Thyroid gland (tissue), 4 donors: ENCODE results near the gene ATP13A3. TPM values are rescaled to one million over a fixed set of nuclear protein-coding genes. Genes with fewer than 3 reads are reported as not detected.

ENCODE experiments used
- DNase-seq, 2 donors: peaks; one replicate each; pipeline ENCODE4 v3.0.0-alpha.2; 2019
- H3K27ac ChIP-seq, 3 donors: fragments of 200-600 bp; sonication (generic); 1 replicate in 2 of 3; 2 replicates in 1 of 3; pipeline ENCODE4 v1.5.1; 2016 to 2019; ENCODE audit warnings: mild to moderate bottlenecking in 1 of 3, moderate library complexity in 1 of 3
- H3K27me3 ChIP-seq: fragments of 200-600 bp; sonication (generic); one replicate; pipeline ENCODE4 v1.5.1; 2019
- H3K36me3 ChIP-seq, 2 donors: fragments of 200-600 bp; sonication (generic); one replicate each; pipeline ENCODE4 v1.5.1; 2016 to 2019
- H3K4me1 ChIP-seq, 2 donors: fragments of 200-600 bp; sonication (generic); one replicate each; pipeline ENCODE4 v1.5.1; 2017 to 2019
- H3K4me3 ChIP-seq, 3 donors: fragments of 200-600 bp; sonication (generic); replicated peaks in 1 of 3; 1 replicate in 2 of 3; 2 replicates in 1 of 3; pipeline ENCODE4 v1.5.1; 2016; ENCODE audit warnings: mild to moderate bottlenecking in 1 of 3
- H3K9me3 ChIP-seq: fragments of 200-600 bp; sonication (generic); one replicate; pipeline ENCODE4 v1.5.1; 2017
- CTCF ChIP-seq, 6 experiments: fragments of 200-600 bp in 3 of 6; fragments of 450-650 bp in 3 of 6; sonication (generic) in 3 of 6; IDR thresholded peaks; one replicate each; pipeline ENCODE4 v1.5.1; 2016 to 2019; ENCODE audit warnings: antibody characterized with exemption in 6 of 6, mild to moderate bottlenecking in 2 of 6, inconsistent platforms in 1 of 6, moderate library complexity in 1 of 6
- POLR2A ChIP-seq, 2 donors: fragments of 450-650 bp; IDR thresholded peaks; one replicate each; pipeline ENCODE4 v1.6.1; 2017; ENCODE audit warnings: antibody characterized with exemption in 2 of 2, mild to moderate bottlenecking in 2 of 2, moderate library complexity in 1 of 2
- WGBS, 2 donors: methylation state at CpG; one replicate each; pipeline ENCODE4 v1.1.5; 2017; 5-methylcytosine and 5-hydroxymethylcytosine counted together
- intact Hi-C: fragments of 100-400 bp; cut with DNase I; formaldehyde crosslinking; loops from one replicate; pipeline ENCODE4 v1.15.1; 2023
- total RNA-seq, 4 donors: library from RNA; depleted of rRNA; stranded (reverse); fragments of >200 nt; gene quantifications; one replicate each; pipeline ENCODE4 v1.2.3, GENCODE V29; 2016

ATP13A3 gene
- total RNA-seq, 4 donors from 2014 or later = 262 to 426 (median 341) TPM

- intact Hi-C loops = no loop called here
- no peaks in the 10 kb centered on the region for H3K9me3 ChIP-seq
- TF ChIP-seq CTCF (IDR thresholded peaks at IDR 0.05) = no peak
- no peak for TF ChIP-seq POLR2A (IDR thresholded peaks at IDR 0.05)
- DNase-seq = no peak
- H3K27me3 ChIP-seq = no peaks in the 10 kb centered on the region
- whole genome bisulfite sequencing, 2 donors = 84 to 87% methylated on average over 7 of the region's 7 CpGs
- peak overlapping the region in 1 of 3 donors; percentile 56 for H3K27ac ChIP-seq
- peaks cover 4 to 16% of the 10 kb centered on the region in 2 donors for H3K4me1 ChIP-seq
- no peak overlapping the region for H3K4me3 ChIP-seq
- no peaks in the 10 kb centered on the region for H3K36me3 ChIP-seq
These were observed 106.5 kb downstream of the ATP13A3 start for GRCh38 chr3:194380326-194380725.

GRCh38 chr3:194379651-194380050 lies 107.2 kb downstream of the ATP13A3 start:
- H3K27me3 ChIP-seq = no peaks in the 10 kb centered on the region
- H3K4me3 ChIP-seq = no peak overlapping the region
- WGBS, 2 donors = 63 to 74% methylated on average over 9 of the region's 9 CpGs
- intact Hi-C loops = no loop called here
- no peaks in the 10 kb centered on the region for H3K9me3 ChIP-seq
- peak in 1 of 2 donors; percentile 20 for DNase-seq
- peak overlapping the region in 2 of 3 donors; percentile 19 to 56 for H3K27ac ChIP-seq
- TF ChIP-seq CTCF (IDR thresholded peaks at IDR 0.05) (no peak), POLR2A (IDR thresholded peaks at IDR 0.05) (no peak)
- peaks cover 4 to 20% of the 10 kb centered on the region in 2 donors for H3K4me1 ChIP-seq
- no peaks in the 10 kb centered on the region for H3K36me3 ChIP-seq

GRCh38 chr3:194379231-194379630 lies 107.6 kb downstream of the ATP13A3 start:
- DNase-seq = no peak
- Histone ChIP-seq H3K27me3 (no peaks in the 10 kb centered on the region), H3K4me1 (peaks cover 4 to 20% of the 10 kb centered on the region in 2 donors), H3K27ac (peak overlapping the region in 2 of 3 donors; percentile 19 to 56), H3K9me3 (no peaks in the 10 kb centered on the region), H3K36me3 (no peaks in the 10 kb centered on the region), H3K4me3 (no peak overlapping the region)
- TF ChIP-seq POLR2A (IDR thresholded peaks at IDR 0.05) = no peak
- no peak for TF ChIP-seq CTCF (IDR thresholded peaks at IDR 0.05)
- intact Hi-C loops = no loop called here
- WGBS, 2 donors = 79 to 89% methylated on average over 6 of the region's 6 CpGs

- intact Hi-C loops = no loop called here
- Histone ChIP-seq H3K4me3 (no peak overlapping the region), H3K36me3 (no peaks in the 10 kb centered on the region), H3K27ac (no peak overlapping the region), H3K9me3 (no peaks in the 10 kb centered on the region), H3K27me3 (no peaks in the 10 kb centered on the region), H3K4me1 (peaks cover 4 to 20% of the 10 kb centered on the region in 2 donors)
- 82 to 94% methylated on average over 1 of the region's 1 CpG for WGBS, 2 donors
- no peak for TF ChIP-seq POLR2A (IDR thresholded peaks at IDR 0.05)
- TF ChIP-seq CTCF (IDR thresholded peaks at IDR 0.05) = no peak
- no peak for DNase-seq
These were observed 109.1 kb downstream of the ATP13A3 start for GRCh38 chr3:194377708-194378107.

GRCh38 chr3:194376241-194376560 lies 110.6 kb downstream of the ATP13A3 start:
- H3K9me3 ChIP-seq = no peaks in the 10 kb centered on the region
- intact Hi-C loops = no loop called here
- whole genome bisulfite sequencing, 2 donors = 77 to 81% methylated on average over 10 of the region's 10 CpGs
- no peak overlapping the region for H3K4me3 ChIP-seq
- no peaks in the 10 kb centered on the region for H3K36me3 ChIP-seq
- no peak for DNase-seq
- H3K4me1 ChIP-seq = peaks cover 4 to 15% of the 10 kb centered on the region in 2 donors
- no peak for TF ChIP-seq POLR2A (IDR thresholded peaks at IDR 0.05)
- TF ChIP-seq CTCF (IDR thresholded peaks at IDR 0.05) = no peak
- no peak overlapping the region for H3K27ac ChIP-seq
- no peaks in the 10 kb centered on the region for H3K27me3 ChIP-seq
